Left colon (tissue), 2 donors: ENCODE data around the gene LALBA. TPM values are rescaled to one million over a fixed set of nuclear protein-coding genes. Genes with fewer than 3 reads are reported as not detected.
"Not testable (repeated sequence)": the region's sequence is repeated elsewhere in the genome, so short reads cannot be mapped to it uniquely, and the experiment has no call there.

Experiments
- ATAC-seq: fragments of 200-7000 bp; cut with Tn5 transposase; one replicate; pipeline ENCODE4 v1.9.1; 2020; ENCODE audit warnings: mild to moderate bottlenecking, moderate library complexity
- DNase-seq, 2 donors: peaks; one replicate each; pipeline ENCODE4 v3.0.0-alpha.2; 2020
- intact Hi-C, 2 donors: fragments of 100-400 bp; cut with DNase I in 1 of 2; cut with micrococcal nuclease in 1 of 2; formaldehyde crosslinking; loops; one replicate each; pipeline versions ENCODE4 v1.11.2 to v1.14.0; 2022; cut with DNase I, micrococcal nuclease
- long read RNA-seq: library from polyadenylated mRNA; unstranded; transcript quantifications from one replicate; pipeline ENCODE4 v2.0.0, GENCODE V29; 2021
- total RNA-seq, 2 donors: library from RNA; stranded (reverse); fragmentation: NEBNext Ultra II Directional; extraction: Animal tissue kit (Norgen Biotek cat#: 25700); gene quantifications; one replicate each; pipeline ENCODE4 v1.2.1, GENCODE V29; 2021
- donor health status: DM: no; HTN: no; CAD: no.
- donor health status: DM: yes; HTN: yes; CAD: no.

The LALBA gene
- not detected for total RNA-seq
- long read RNA-seq: 0 reads

DNA sequence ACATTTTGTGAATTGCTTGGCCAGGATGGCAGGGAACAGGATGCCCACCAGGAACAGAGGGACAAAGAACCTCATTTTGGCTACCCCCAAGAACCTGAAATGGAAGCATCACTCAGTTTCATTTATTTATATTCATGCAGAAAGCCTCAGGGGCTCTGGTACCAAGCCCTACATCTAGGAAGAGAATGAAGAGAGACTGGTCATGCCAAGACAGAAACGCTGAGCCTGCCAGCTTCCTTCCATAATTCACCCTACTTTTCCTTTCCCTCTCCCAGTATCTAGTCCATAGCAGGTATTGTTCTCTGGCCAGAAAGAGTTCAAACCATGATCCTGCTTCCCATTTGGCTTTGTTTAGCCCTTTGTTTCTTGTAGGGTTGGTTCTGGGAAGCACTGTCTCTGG is at the start of gene LALBA:
TSS of gene LALBA (minus strand) at position 101 of the 400 bp plus-strand sequence. CDS start at position 75, 26 bp downstream.
- ATAC-seq (no peak), DNase-seq (no peak)
- intact Hi-C loops: no loop called here

DNA sequence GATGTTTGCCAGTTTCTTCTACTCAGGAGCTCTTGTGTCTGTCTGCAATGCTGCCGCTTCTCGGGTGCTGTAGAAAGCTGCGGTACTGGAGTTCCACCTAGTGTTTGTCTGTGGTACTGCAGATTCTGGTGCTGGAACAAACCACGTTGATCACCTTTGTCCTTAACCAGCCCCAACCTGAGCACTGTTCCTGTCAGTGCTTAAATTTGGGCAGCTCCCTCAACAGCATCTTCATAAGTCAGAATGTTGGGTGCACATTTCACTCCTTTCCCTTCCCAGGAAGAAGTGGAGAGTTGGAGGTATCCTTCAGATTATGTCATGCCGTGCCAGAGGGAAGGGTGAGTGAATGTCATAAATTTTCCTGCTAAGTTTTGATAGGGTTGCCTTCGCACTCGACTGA is 48.7 kb upstream of the LALBA start:
- ATAC-seq: peak; percentile 85
- intact Hi-C loops: no loop called here

DNA sequence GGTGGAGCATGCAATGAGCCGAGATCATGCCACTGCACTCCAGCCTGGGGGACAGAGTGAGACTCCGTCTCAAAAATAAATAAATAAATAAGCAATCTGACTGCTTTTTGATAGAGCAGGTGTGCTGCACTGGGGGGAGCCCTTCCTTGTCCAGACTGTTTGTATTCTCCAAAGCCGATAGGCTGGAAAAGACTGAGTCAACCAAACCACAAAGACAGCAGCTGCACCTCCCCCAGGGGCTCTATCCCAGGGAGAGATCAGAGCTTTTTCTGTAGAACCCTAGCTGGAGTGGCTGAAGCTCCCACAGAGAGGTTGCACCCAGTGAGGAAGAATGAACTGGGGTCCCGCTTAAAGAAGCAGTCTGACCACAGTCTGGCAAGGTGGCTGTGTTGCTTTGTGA is 45.8 kb upstream of the LALBA start:
- intact Hi-C loops: no loop called here
- DNase-seq (no peak), ATAC-seq (no peak)

More for the DNA sequence above, 48.7 kb upstream of the LALBA start:
- DNase-seq: peak; percentile 55 to 70

DNA sequence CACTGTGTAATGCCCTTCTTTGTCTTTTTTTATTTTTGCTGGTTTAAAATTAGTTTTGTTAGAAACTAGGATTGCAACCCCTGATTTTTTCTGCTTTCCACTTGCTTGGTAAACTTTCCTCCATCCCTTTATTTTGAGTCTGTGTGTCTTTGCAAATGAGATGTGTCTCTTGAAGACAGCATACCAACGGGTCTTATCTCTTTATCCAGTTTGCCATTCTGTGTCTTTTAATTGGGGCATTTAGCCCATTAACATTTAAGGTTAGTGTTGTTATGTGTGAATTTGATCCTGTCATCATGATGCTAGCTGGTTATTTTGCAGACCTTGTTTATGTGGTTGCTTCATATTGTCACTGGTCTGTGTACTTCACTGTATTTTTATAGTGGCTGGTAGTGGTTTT is 43.5 kb upstream of the LALBA start:
- intact Hi-C loops: no loop called here
- no peak for DNase-seq
- ATAC-seq: no peak

DNA sequence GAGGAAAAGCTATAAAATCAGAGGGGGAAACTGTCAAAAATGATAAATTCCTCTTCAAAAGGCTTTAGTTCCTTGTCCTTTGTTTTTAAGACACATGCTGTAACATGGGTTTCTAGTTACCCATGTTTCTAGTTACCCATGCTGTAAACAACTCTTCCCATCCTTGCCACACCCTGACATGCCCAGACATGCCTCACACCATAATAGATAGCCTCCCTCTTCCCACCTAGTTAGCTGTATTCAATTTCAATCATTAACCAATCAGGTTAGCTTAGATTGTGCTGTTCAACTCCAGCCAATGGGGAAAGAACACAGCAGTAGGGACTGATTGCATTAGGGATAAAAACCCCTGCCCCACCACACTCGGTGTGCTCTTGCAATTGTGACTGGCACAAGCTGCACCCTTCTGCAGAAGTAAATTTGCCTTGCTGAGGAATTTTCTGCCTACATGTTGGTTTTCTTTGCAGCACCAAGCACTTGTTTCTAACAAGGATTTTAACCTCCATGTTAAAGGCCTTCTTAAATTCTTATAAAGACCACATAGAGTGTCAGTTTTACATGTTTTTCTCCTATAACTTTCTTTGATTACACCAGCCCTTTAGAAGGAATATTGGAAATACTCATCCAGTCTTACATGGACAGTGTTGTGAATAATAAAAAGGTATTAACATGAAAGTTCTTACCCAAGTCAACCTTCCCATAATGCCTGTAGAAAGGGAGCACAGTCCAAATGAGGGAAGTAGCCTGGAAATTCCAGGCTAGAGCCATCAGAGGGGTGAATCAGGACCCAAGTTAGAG is 32.5 kb upstream of the LALBA start:
- DNase-seq: no peak
- ATAC-seq: no peak
- intact Hi-C loops: no loop called here

DNA sequence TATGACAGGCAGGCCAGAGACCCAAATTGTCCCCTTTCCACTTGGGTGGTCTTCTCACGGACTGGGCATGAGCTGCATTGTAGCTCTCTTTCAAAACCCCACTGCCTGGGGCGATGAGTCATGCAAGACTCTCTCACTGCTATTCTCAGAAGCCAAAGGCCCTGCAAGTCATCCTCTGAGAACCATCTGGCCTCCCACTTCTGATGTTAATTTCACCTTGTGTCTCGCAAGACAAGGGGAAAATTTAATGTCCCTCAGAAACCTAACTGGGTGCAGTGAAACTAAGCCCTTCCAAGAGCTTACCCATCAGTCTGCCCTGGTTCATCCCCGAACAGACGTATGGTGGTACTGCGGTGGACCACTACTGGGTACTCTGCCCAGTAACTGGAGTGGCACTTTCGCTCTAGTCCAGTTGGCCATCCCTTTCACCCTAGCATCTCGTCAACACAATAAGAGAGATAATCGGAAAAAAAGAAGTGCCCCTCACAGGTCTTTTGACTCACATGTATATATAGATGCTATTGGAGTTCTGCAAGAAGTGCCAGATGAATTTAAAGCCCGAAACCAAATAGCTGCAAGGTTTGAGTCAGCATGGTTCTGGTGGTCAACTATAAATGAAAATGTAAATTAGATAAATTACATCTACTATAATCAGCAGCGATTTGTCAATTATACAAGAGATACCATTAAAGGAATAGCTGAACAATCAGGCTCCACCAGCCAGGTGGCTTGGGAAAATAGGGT is 31.3 kb upstream of the LALBA start:
- intact Hi-C loops: no loop called here
- ATAC-seq (no peak), DNase-seq (no peak)

DNA sequence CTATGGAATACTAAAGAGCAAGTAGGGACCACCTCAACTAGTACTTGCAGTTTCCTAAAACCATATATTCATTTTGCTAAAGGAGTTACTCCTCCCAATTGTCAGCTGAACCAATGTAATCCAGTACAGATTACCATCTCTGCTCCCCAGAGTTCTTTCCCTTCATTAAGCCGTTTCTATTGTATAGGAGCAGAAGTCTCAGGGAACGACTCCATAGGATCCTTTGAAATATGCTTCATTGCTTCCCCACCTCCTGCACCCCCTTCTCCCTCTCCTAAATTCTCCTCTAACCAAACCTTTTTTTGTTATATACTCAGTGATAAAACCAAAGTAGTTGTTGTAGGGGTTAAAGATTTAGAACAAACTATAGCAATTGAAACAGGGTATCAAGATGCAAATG is 30.7 kb upstream of the LALBA start:
- intact Hi-C loops: no loop called here
- ATAC-seq (no peak), DNase-seq (no peak)

DNA sequence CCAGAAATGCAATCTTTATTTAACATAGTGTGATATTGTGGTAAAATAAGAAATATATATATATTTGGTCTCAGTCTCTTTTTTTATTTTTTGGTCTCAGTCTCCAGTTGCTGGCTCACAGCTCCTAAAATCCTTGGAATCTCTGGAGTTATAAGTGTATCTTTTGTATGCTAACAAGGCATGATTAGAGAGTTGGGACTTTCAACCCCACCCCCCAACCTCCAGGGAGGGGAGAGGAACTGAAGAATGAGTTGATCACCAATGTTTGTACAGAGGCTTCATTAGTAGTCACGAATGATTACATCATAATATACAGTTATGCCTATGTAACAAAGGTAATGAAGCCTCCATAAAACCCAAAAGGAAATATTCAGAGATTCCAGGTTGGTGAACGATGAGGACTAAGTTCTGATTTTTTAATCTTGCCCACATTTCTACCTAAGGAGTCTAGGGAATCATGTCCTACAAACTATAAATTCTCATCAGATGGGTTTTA is 22.8 kb upstream of the LALBA start:
- ATAC-seq: no peak
- intact Hi-C loops: no loop called here

DNA sequence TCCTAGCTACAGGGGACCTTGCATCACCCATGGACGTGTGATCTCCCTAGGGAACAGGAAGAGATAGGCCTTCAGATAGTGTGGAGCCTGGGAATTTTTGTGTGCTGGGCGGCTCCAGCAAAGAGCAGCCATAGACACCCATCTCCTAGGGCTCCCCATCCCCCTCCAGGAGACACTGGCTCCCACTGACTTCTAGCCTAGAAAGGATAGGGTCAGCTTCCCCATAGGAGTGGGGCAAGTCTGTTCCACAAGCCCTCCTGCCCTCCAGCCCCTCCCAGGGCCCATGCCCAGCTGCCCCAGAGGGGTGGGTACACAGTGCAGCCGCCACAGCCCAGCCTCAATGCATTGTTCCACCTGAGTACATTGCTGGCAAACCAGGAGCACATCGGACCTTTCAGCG is 16.5 kb upstream of the LALBA start:
- intact Hi-C loops: no loop called here
- ATAC-seq (no peak), DNase-seq (no peak)

More for the DNA sequence above, 22.8 kb upstream of the LALBA start:
- no peak for DNase-seq

DNA sequence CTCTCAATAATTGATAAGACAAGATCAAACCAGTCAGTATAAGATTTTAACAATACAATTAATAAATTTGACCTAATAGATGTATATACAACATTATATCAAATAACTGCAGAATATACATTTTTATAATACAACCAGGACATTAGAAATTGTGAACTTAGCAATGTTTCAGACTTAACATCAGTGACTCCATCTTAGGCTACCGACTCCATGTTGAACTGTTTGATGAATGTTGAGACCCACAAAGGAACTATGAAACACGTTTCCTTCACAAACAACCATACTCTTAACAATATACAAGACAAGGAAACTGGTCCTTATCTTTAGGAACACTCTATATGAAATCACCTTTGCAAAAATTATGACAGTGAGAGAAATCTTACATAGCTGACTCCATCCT is 13.9 kb upstream of the LALBA start:
- DNase-seq: no peak
- no peak for ATAC-seq
- intact Hi-C loops: no loop called here

DNA sequence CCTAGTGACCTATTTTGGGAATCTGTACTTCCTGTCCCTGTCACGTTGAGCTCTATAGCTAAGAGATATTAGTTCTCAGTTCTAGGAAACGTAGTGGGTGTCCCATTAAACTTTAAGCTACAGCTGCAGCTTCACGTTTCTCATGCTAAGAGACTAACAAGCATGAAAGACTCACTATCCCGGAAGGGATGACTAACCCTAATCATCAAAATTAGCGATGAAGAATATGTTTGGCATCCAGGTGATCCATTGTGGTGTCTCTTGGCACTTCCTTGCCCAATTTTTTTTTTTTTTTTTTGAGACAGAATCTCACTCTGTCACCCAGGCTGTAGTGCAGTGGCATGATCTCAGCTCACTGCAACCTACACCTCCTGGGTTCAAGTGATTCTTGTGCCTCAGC is 11.0 kb upstream of the LALBA start:
- no peak for ATAC-seq
- intact Hi-C loops: no loop called here
- no peak for DNase-seq

DNA sequence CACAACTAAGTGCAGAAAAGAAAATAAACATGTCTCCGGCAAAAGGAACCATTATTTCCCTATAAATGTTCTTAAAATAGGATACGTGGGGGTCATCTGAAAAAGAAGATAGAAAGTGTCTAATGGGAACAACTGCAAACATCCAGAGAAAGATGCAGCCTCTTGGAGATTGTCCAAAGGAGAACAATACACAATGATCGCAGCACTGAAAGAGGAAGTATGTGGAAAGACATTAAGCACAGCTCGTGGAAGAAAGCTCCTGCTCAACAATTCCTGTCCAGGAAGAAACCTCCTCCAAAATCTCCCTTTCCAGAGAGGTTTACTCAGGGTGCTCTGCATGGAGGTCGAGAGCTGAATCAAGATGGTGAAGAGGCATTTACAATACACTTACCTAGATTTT is 2.5 kb upstream of the LALBA start:
- DNase-seq (no peak), ATAC-seq (peak; percentile 37)
- intact Hi-C loops: no loop called here

DNA sequence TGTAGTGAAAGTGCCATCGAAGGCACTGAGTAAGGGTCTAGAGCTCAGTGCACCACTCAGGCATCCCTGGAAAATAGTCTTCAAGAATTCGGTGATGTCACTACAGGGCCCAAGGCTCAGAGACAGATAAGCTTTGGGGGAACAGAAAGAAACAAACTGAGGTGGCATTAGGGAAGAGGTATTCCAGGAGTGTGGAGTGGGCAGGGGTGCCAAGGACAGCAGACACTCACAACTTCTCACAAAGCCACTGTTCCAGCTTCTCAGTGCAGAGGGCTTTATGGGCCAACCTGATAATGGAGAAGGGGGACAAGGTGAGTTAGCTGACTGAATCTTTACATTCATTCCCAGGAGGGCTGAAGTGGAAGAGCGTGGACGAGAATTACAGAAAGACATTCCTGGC is 2.1 kb downstream of the LALBA start:
- DNase-seq (no peak), ATAC-seq (no peak)
- intact Hi-C loops: no loop called here

DNA sequence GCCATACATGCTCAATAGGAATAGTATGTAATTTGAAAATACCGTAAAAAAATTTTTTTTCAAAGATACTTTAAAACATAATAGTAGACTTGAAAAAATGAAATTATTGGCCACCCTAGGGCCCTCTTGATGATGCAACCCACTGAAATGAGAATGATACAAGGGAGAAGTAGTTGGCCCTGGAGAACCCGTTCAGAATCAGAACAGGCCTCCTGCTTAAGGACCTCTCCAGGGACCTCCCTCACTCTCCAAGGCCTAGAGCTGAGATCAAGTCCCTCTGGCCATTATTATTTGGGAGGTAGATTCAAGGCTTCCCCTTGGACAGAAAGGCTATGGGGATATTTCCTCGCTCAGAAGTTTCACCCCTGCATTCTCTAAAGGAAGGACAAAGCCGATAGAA is 11.9 kb downstream of the LALBA start:
- intact Hi-C loops: no loop called here
- DNase-seq: no peak
- no peak for ATAC-seq

DNA sequence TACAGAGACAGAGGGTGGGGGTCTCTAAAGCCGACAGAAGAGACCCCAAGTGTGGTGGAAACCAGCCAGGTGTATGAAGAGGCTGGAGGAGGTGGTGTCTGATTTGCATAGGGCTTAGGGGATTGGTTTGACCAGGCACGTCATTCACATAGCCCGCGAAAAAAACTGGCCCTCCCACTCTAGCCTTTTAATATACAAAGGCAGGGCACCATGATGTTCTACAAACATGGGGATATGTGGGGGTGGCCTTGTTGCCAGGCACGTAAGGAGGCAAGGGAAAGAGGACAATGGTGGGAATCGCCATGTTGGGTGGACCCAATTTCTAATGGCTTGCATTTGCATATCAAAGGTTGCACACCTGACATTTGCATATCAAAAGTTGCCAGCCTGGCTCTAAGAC is 13.2 kb downstream of the LALBA start:
- DNase-seq (no peak), ATAC-seq (no peak)
- intact Hi-C loops: no loop called here

DNA sequence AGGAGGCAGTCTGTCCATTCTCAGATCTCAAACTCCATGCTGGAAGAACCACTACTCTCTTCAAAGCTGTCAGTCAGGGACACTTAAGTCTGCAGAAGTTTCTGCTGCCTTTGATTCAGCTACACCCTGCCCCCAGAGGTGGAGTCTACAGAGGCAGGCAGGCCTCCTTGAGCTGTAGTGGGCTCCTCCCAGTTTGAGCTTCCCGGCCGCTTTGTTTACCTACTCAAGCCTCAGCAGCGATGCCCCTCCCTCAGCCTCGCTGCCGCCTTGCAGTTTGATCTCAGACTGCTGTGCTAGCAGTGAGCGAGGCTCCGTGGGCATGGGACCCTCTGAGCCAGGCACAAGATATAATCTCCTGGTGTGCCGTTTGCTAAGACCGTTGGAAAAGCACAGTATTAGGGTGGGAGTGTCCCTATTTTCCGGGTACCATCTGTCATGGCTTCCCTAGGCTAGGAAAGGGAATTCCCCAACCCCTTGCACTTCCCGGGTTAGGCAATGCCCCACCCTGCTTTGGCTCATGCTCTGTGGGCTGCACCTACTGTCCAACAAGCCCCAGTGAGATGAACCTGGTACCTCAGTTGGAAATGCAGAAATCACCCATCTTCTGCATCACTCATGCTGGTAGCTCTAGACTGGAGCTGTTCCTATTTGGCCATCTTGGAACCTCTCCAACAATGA is 16.0 kb downstream of the LALBA start:
- intact Hi-C loops: not testable (repeated sequence)
- DNase-seq (peak; percentile 9 to 30), ATAC-seq (peak; percentile 34)

DNA sequence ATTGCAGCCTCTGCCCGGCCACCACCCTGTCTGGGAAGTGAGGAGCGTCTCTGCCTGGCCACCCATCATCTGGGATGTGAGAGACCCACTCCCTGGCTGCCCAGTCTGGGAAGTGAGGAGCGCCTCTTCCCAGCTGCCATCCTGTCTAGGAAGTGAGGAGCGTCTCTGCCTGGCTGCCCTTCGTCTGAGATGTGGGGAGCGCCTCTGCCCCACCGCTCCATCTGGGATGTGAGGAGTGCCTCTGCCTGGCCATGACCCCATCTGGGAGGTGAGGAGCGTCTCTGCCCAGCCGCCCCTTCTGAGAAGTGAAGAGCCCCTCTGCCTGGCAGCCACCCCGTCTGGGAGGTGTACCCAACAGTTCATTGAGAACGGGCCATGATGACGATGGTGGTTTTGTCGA is 18.2 kb downstream of the LALBA start:
- ATAC-seq, DNase-seq, intact Hi-C loops: not testable (repeated sequence)

DNA sequence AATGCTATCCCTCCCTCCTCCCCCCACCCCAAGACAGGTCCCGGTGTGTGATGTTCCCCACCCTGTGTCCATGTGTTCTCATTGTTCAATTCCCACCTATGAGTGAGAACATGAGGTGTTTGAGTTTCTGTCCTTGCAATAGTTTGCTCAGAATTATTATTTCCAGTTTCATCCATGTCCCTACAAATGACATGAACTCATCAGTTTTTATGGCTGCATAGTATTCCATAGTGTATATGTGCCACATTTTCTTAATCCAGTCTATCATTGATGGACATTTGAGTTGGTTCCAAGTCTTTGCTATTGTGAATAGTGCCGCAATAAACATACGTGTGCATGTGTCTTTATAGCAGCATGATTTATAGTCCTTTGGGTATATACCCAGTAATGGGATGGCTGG is 22.8 kb downstream of the LALBA start:
- ATAC-seq, intact Hi-C loops, DNase-seq: not testable (repeated sequence)

DNA sequence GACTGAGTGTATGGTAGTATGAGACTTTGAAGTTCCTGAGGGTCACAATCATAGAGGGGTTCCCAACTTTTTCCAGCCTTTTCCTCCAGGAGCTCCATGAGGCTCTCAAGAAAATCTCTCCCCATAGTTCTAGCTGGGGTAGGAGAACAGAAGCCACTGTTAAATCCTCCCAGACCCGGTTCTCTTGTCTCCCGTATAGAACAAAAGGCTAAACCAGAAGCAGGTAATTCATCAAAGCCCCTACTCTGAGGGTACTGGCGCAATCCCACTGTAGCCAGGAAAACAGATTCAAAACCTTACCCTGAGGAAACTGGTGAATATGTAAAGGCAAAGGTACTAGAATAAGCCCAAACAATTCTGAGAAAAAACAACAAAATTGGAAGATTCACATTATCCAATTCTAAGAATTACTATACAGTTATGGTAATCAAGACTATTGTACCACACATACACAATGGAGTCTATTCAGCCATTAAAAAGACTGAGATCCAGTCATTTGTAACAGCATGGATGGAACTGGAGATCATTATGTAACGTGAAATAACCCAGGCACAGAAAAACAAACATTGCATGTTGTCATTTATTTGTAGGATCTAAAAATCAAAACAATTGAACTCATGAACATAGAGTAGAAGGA is 23.9 kb downstream of the LALBA start:
- no peak for DNase-seq
- intact Hi-C loops: no loop called here
- ATAC-seq: no peak
